ENCODE data around the gene IFNL3.
"Not testable (repeated sequence)": the region's sequence is repeated elsewhere in the genome, so short reads cannot be mapped to it uniquely, and the experiment has no call there.

The IFNL3 gene

GRCh38 chr19:39244410-39245100, at the start of gene IFNL3:
Gene IFNL3 (minus strand): TSS chr19:39245006. CDS start chr19:39244967, 39 bp downstream.
- not testable (repeated sequence) for DNase-seq

- DNase-seq = no peak
Observed at GRCh38 chr19:39293394-39293793, 48.6 kb upstream of the IFNL3 start.

GRCh38 chr19:39284032-39284431, 39.2 kb upstream of the IFNL3 start:
- no peak for DNase-seq

DNA sequence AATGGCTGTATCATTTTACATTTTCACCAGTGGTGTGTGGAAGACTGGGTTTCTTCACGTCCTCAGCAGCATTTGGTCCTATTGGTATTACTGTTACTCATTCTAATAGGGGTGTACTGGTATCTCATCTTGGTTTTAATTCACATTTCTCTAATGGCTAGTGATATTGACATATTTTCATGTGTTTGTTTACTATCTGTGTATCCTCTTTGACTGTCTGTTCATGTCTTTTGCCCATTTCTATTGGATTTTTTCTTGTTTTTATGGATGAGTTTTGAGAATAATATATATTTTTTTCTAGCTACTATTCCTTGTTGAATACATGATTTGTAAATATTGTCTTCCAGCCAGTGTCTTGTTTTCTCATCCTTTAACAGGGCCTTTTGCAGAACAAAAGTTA, 37.2 kb upstream of the IFNL3 start:
- DNase-seq = no peak

DNA sequence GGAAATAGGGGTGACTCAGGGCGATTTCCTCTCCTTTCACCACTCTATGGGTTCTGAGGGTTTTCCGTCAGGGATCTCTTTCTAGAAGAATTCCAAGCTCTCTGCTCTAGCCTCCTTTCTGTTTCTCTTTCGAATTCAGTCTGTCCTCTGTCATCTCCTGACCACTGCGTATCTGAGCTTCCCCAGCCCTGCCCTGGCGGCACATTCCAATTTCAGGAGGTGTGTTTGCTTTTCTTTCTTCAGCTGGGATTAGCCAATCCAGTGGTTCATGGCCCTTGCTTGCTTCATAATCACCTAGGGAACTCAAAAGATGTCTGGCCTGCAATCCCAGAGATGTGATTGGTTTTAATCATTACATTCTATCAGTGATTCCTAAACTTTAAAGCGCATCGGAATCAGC, 32.8 kb upstream of the IFNL3 start:
- DNase-seq = no peak

GRCh38 chr19:39276740-39277139, 31.9 kb upstream of the IFNL3 start:
- DNase-seq = no peak

GRCh38 chr19:39275578-39275977, 30.8 kb upstream of the IFNL3 start:
- DNase-seq = no peak

- DNase-seq = not testable (repeated sequence)
Observed at GRCh38 chr19:39273859-39274258, 29.1 kb upstream of the IFNL3 start.

- DNase-seq = no peak
Observed at GRCh38 chr19:39270036-39270871, 25.4 kb upstream of the IFNL3 start.

- DNase-seq = not testable (repeated sequence)
Observed at GRCh38 chr19:39269369-39269768, 24.6 kb upstream of the IFNL3 start.

- DNase-seq = not testable (repeated sequence)
Observed at GRCh38 chr19:39268531-39269223, 23.9 kb upstream of the IFNL3 start.

DNA sequence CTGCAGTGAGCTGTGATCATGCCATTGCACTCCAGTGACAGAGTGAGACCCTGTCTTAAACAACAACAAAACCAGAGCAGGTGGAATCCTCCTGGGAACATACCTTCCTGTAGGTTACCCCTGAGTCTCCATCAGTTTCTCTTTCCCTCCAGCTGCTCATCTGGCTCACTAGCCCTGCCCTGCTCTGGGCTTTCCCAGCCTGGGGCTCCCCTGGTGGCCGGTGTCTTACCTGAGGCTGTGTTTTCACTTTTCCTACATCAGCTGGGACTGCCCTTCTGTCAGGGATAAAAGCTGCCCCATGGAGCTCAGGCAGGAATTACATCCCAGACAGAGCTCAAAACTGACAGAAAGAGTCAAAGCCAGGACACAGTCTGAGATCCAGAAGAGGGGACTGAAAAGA, 23.3 kb upstream of the IFNL3 start, which contains the start of gene IFNL2:
TSS of gene IFNL2 (plus strand) at position 312 of the 400 bp plus-strand sequence. CDS start 173 bp downstream, outside the sequence.
- DNase-seq = not testable (repeated sequence)

DNA sequence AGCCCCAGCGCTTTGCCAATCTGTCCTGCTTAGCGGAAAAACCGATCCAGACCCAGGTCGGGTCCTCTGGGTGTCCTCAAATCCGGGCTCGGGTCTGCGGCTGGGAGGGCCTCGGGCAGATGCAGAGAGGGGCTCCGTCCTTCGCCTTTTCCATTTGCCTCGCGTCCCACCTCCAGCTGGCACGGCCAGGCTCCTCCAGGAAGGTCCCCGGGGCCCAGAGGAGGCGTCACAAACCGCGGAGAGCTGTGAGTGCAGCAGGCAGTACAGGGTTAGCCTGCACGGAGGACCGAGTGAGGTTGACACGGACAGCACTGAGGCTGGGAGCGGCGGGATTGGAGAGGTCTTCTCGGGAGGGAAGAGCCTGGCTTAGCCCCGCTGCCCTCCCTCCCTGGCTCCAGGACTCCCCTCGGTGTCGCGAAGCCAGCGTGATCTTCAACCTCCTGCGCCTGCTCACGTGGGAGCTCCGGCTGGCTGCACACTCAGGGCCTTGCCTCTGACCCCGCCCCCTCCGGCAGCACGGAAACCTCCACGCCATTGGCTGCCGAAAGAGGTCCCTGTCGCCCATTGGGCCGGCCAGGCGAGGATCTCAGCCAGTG, 20.6 kb upstream of the IFNL3 start:
- DNase-seq = no peak

DNA sequence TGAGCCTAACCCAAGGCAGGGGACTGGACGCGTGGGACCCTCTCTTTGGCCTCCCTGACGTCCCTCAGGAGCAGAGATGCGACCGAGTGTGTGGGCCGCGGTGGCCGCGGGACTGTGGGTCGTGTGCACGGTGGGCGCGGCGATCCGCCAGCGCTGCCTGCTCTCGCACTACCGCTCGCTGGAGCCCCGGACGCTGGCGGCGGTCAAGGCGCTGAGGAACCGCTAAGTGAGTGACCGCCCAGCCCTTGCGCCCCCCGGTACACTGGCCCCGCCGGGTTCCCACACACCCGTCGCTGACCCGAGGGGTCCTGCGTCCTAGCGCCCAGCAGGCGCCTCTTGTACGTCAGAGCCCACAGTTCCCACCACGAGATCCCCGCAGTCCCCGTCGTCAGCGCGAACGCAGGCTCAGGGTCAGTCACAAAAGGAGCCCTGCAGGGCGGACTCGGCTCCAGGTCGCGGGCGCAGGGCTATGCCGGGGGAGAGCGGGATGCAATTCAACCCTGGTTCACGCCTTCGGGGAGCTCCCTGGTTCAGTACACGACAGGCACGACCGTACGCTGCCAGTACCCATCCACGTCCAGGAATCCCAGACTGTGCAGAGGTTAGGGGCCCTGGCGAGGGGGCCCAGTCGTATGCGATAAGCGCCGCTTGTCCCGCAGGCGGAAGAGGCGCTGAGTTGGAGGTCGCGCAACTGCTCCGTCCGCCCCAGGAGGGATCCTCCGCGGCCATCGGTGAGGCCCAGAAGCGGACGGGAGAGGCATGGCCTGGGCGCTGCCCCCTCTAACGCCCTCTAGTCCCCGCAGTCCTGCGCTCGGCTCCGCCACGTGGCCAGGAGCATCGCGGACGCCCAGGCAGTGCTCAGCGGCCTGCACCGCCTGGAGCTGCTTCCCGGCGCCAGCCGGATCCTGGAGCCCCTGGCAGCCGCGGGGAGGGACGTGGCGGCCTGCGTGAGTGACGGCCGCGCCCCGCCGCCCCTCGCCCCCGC, 19.8 kb upstream of the IFNL3 start:
- DNase-seq = no peak

GRCh38 chr19:39263912-39264305, 19.1 kb upstream of the IFNL3 start:
- DNase-seq = no peak

DNA sequence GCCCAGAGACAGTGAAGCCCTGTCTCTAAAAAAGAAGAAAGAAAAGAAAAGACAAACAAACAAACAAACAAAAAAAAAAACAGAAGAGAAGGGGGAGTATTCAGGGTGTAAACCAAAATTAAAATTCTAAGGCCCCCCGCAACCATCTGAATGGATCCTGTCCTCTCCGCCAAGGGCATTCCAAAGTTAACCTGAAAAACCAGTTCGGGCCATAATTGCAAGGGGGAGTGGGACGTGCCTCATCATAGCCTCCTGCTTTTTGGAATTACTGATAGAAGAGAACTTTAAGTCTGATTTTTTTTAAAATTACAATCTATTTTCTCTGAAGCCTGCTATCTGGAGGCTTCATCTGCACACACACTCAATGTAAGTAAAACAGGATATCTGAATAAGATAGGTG, 17.7 kb upstream of the IFNL3 start:
- no peak for DNase-seq

GRCh38 chr19:39261704-39262103, 16.9 kb upstream of the IFNL3 start:
- DNase-seq = no peak

DNA sequence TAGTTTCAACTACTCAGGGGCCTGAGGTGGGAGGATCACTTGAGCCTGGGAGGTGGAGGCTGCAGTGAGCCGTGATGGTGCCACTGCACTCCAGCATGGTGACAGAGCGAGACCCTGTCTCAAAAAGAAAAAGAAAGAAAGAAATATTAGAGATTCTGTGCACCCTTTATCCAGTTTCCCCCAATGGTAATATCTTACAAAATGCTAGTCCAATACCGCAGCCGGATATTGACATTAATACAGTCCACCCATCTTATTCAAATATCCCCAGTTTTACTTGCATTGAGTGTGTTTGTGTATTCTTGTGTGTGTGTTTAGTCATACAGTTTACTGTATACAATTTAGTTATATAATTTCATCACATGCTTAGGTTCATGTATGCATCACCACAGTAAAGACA, 12.4 kb upstream of the IFNL3 start:
- no peak for DNase-seq

GRCh38 chr19:39254531-39255345, 9.9 kb upstream of the IFNL3 start:
- no peak for DNase-seq

DNA sequence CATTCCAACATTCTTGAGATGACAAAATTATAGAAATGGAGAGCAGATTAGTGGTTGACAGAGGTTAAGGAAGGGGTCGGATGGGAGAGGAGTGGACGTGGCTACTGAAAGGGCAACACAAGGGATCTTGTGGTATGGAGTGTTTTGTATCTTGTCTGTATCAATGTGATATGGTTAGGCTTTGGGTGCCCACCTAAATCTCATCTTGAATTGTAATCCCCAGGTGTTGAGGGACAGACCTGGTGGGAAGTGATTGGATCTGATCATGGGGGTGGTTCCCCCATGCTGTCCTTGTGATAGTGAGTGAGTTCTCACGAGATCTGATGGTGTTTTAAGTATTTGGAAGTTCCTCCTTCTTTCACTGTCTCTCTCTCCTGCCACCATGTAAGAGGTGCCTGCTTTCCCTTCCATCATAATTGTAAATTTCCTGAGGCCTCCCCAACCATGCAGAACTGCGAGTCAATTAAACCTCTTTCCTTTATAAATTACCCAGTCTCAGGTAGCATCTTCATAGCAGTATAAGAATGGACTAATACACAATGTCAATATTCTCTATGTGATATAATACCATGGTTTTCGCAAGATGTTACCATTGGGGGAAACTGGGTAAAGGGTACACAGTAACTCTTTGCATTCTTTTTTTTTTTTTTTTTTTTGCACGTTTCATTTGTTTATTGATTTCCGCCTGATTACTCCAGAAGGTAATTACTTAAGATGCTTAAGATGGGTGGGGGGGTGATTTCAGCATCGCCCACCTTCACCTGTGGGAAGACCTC, 8.8 kb upstream of the IFNL3 start:
- DNase-seq = no peak
